Stimulated activated CD4-positive, alpha-beta T cell treated with anti-CD3 and anti-CD28 coated beads, Interleukin-2, amount 100 ng/mL, for 4 hours (primary cell): ENCODE data around the gene HTRA3.

Experiments used
- DNase-seq: peaks from one replicate; pipeline ENCODE4 v3.0.0-alpha.2; 2020; ENCODE audit warnings: low read depth

The HTRA3 gene

DNA sequence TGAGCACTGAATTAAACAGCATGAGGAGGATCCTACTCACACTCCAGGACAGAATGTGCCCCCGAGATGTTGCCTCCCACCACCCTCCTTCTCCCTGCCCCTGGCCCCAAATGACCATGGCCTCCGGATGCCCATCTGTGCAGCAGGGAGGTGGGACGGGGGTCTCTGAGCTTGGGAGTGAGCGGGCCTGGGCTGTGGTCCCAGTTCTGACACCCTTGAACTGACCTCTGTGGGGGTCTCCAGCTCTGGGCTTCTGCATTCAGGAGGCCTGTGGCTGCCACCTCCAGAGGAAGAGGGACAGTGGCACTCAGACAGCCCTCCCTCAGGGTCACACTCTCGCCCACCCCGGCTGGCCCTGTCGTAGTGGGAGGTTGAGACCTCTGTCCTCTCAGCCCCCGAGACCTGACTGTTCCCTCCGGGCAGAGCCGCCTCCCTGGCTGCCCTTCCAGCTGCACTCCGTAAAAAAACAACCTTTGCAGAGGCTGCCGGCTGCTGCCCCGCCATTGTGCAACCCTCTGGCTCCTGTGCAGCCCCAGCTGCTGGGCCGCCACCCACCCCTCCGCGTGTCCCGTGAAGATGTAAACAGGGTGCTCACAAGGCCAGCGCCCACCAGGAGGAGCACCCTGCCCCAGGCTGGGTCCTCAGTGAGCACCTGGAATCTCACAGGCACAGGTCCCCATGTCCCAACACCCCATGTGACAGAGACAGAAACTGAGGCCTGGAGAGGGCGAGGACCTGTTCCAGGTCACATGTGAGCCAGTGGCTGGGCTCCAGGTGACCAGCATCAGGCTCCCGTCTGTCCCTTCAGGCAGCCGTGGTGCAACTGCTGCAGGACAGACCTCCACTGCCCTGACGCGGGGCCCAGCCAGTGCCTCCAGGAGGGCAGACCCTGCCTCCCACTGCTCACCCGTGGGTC lies 39.6 kb downstream of the HTRA3 start:
- no peak for DNase-seq

DNA sequence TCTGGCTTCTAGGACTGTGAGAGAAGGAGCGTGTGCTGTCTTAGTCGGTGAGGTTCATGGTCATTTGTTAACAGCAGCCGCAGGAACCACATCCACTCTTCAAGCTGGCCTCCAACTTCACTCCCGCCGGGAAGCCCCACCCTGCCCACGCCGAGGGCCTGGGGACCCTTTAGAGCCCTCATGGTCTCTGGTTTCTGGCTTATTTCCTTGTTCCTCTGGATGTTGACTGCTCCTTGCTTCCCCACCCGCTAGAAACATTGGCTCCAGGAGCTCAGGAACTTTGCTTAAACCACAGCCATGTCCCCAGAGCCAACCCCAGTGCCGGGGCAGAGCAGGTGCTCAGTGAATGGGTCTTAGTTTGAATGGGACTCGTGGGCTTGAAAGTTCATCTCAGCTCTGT lies 40.8 kb downstream of the HTRA3 start:
- no peak for DNase-seq

DNA sequence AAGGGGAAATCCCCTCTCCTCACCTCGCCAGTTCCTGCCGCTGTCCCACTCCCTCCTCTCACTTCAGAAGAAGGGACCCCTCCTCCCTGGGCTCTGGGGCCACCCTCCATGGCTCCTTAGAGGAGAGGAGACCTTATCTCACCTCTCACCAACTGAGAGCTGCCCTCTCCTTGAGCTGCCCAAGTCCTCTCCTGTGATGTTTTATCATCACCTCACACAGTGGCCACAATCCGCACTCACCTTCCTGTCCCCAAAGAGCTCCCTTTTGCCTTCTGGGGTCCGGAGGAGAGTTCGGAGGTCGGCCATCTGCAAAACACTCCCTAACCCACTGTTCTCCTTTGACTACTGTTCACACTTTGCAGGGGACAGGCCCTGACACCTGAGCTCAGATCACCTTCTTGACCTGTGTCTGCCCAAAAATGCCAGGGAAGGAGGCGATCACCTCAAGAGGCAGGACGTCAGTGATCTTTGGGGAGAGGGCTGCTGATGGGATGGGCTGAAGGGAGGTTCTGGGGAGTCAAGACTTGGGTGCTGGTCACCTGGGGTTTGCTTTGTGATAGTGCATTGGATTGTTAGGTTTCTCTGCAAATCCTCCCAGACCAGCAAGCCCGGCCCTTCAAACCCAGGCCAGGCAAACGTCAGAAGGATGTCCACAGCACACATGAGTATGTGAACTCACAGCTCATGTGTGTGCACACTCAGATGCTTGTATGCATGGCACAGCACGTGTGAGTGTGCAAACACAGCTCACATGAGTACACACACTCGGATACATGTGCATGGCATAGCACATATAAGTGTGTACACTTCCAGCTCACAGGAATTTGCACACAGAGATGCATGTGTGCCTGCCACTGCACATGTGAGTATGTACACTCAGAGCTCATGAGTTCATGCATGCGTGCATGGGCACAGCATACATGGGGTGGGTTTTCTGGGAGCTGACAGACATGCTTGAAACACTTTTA lies 41.8 kb downstream of the HTRA3 start:
- no peak for DNase-seq

DNA sequence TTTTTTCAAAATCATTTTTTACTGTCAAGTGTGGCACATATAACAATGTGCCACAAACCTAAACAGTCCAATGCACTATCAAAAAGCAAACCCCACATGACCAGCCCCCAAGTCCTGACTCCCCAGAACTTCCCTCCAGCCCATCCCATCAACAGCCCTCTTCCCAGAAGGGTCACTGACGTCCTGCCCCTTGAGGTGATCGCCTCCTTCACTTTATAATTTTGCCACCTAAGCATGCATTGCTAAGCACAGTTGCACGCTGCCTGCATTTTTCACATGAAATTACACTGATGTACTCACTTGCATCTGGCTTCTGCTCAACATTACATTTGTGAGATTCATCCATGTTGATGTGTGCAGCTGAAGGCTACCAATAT lies 42.5 kb downstream of the HTRA3 start:
- DNase-seq, result no peak

DNA sequence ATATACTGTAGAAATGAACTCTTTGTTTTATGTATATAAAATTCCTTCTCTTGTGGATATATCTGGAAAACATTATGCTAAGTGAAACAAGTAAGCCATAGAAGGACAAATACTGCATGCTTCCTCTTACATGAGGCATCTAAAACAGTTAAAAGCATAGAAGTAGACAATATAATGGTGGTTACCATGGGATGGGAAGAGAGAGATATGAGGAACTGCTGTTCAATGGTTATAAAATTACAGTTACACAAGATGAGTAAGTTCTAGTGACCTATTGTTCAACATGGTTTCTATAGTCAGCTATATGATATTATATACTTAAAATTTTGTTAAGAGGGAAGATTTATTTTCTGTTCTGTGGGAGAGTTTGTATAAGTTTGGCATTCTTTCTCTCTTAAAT lies 43.4 kb downstream of the HTRA3 start:
- no peak for DNase-seq

DNA sequence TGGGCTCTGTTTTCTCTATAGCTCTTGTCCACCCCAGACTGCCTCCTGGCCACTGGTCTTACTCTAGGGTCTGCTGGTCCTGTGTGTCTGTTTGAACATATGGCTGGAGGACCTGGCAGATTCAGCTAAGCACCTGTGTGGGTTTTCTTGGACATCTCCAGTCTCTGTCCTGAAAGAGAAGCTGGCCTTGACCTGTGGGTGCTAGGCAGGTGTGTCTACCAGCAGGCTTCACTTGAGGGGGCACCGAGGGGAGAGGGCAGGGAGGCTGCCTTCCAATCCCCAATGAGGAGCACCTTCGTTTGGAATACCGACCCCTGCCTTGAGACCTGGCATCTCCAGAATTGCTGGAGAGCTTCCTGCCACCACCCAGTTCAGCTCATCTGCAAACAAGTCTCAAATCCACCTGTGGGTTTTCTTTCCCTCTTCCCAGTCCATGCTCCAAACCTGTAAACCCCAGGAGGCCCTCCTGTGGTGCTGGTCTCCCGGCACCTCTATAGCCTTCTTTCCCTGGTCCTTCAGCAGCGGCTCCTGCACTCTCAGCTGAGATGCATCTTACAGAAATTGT lies 45.2 kb downstream of the HTRA3 start:
- no peak for DNase-seq

DNA sequence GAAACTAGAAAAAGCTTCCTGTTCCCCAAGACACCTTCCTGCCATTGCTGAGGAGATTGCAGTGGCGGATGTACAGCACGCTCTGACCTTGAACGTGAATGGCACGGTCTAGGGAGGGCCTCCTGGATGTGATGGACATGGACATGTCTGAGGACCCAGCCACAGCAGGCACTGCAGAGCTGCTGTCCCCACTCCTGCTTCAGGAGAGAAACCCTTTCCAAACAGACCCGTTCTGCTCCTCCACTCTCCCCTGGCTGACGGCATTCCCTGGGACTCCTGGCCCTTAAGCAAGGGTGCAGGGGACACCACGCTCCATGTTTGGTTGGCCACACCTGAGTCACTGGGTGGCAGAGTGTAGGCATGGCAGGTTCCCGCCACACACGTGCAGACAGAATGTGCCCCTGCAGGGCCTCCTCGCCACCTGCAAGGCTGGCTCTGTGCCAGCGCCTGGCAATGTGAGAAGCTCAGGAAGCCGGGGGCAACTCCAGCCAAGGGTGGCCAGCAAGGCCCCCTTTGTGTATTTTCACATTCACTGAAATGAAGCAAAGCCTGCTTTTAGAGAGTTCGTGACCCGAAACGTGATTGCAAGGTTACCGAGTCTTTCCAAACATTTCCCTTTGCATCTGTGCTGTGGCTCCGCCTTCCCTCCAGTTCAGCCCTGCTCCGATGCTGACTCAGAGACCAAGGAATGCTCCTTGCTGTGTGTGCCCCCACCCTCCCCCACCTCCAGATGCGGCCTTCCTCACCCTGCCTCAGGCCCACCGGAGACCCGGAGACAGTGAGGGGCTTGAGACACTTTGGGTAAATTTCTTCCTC lies 46.1 kb downstream of the HTRA3 start:
- DNase-seq, result no peak

DNA sequence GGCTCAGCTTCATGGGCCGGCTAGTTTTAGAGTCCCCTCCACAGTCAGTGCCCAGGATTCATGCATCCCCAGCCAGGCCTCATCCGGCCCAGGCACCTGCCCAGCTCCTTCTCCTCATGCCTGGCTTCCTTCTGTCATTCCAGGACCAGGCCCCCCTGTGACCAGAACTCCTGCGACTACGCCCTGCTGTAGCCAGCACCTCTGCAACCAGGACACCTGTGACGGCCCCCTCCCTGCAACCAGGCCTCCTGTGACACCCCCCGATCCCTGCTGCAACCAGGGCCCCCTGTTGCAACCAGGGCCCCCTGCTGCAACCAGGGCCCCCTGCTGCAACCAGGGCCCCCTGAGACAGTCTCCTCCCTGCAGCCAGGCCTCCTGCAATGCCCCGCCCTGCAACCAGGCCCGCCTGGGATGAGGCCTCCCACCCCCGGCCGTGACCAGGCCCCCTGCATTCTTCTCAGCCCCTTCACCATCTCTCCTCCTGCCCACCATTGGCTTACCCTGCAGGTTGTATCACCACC lies 46.8 kb downstream of the HTRA3 start:
- DNase-seq, result no peak

DNA sequence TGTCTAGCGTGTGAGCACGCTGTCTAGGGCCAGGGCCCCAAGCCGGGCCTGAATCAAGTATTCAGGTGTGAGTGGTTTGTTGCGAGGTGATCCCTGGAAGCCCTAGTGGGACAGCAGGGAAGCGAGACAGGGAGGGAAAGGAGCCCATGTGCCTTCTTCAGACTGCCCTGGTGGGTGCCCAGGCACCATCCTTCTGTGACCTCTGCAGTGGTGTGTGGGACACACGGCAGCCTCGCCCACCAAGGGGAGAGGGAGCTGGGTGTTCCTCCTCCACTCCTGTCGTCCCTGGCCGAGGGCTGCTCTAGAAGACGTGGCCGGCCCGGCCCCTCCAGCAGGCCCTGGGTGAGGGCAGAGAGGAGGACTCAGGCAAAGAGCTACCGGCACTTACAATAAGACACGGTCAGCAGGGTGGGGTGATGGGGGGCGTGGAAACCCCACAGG lies 47.4 kb downstream of the HTRA3 start:
- no peak for DNase-seq

DNA sequence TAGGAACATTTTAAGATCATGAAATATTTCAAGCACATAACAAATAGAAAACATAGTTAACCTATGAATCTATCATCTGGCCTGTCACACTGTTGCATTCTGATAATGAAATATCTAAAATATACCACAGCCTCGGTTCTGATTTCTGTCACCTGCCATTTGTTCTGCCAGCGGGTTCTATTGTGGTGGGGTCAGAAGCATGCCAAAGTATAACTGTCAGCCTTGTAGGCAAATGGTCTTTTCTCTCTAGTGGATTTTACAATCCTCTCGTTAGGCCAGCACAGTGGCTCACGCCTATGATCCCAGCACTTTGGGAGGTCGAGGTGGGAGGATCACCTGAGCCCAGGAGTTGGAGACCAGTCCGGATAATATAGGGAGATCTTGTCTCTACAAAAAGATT lies 47.9 kb downstream of the HTRA3 start:
- DNase-seq, result no peak

DNA sequence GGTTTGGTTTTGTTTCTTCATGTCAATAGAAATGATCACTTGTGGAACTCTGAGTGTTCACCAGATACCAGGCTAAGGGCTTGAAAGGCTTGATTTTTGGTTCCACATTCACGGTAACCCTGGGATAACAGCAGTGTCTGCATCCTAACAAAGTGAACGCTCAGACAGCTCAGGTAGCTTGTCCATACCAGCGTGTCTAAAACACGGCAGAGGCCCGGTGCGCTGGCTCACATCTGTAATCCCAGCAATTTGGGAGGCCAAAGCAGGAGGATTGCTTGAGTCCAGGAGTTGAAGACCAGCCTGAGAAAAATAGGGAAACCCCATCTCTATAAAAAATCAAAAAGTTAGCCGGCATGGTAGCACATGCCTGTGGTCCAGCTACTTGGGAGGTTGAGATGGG lies 49.0 kb downstream of the HTRA3 start:
- DNase-seq, result no peak

DNA sequence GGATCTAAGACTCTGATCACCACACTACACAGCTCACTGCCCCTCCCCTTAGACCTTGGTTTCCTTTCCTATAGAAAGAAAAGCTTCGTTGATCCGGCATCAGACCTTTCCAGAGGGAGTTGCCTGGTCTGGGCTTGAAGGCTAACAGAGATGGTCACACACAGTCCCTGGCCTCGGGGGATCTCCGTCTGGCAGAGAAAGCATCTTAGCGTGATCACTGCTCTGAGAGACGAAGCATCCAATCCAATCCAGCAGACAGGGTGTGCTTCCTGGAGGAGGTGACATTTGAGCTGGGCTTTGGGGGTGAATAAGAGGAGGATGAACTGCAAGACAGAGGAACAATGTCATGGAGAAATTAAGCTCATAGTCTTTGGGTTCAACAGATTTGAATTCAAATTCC lies 49.5 kb downstream of the HTRA3 start:
- DNase-seq, result no peak

DNA sequence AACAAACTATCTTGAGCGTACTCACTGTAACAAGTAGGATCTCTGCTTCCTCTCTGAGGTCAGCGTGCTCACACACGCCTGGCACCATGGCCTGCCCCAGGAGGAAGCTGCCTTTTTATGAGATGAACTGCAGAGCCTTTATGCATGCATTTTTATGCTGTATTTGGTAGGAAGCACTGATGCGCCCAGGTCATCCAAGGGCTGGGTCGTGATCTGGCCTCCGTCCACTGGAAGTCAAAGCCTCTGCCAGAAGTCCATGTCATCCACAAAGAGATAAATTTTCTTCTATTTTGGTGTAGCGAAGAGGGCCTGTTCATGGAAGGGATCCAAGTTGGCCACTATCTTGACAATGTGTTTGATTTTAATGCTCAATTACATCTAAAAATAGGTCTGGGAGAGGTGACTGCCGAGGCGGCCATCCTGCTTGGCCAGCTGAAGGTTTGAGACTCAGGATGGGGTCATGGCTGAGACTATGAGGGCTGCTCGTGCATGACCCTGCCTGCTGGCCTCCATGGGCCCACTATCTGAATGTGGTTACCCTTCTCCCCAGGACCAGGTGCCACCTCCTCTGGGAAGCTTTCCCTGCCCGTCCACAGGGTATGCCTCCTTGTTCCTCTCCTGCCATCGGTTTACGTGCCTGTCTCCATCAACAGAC lies 50.3 kb downstream of the HTRA3 start:
- DNase-seq, result no peak

DNA sequence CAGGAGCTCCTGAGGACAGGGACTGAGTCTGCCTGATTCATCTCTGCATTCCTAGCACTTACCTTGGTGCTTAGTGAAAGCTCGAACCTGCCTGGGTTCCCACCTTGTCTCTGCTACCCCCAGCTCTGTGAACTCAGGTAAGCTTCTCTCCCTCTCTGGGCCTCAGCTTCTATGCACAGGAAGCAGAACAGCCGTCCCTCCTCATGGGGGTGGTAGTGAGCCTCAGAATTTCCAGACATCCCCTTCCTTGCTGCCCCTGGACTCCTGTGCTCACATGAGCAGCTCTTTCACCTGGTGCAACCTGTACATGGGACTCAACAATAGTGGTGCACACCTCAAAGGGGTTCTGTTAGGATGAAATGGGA lies 50.8 kb downstream of the HTRA3 start:
- DNase-seq, result no peak

DNA sequence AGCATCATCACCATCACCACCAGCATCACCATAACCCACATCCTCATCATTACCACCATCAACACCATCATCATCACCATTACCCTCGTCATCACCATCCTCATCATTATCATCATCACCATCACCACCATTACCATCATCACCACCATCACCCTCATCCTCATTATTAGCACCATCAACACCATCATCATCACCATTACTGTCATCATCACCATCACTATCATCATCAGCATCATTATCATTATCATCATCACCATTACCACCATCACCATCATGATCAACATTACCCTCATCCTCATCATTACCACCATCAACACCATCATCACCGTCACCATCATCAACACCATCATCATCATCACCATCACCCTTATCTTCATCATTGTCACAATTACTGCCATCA lies 51.7 kb downstream of the HTRA3 start:
- DNase-seq, result no peak

DNA sequence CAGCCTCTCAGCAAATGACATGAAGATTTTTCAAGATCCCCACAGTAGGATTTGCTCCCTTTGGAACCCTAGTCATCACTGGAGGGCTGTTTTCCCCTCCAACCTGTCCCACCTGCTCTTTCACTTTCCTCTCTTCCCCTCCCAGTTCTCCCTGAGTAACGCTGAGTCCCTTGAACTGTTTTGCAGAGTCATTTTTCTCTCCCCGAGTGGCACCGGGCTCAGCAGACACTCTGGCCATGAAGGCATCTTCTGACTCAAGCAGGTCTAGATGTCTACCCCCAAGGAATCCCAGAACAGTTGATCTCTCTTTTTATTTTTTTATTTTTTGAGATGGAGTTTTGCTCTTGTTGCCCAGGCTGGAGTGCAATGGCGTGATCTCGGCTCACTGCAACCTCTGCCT lies 52.2 kb downstream of the HTRA3 start:
- no peak for DNase-seq

DNA sequence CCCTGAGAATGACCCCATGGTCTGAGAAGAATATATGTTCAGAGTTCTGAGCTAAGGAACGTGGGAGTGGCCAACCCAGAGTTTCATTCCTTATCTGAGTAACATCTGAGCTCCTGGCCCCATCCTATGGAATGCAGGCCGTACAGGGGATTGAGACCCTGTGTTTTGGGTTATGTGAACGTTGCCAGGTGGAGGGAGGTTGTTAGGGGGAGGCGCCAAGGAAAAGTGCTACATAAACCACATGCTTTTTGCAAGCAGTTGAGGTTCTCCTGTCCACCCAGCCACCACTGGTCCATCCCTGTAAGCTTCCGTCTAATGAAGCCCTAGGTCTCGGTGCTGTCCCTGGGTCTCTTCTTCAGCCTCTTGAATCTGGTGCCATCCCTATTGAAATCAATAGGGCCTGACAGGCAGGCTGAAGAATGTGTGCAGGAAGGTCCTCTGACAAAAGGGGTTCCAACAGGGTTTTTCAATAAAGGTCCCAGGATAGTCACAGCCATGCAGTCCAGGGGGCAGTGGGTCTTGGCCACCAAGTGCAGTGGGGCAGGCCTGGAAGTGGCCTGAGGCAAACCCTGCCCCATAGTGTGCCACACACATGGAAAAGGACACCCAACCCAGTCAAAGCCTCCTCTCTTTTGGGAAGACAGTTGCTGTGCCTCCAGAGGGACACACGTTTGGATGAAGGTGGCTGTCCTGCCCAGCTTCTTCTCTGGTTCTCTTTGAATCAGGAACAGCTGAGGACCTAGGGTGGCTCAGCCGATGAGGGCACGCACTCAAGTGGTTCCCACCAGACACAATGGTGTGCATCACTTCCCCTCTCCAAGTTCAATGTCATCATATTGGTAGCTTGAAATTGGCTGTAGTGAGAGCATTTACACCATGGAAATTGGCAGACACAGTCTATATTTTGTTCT lies 53.5 kb downstream of the HTRA3 start:
- no peak for DNase-seq

DNA sequence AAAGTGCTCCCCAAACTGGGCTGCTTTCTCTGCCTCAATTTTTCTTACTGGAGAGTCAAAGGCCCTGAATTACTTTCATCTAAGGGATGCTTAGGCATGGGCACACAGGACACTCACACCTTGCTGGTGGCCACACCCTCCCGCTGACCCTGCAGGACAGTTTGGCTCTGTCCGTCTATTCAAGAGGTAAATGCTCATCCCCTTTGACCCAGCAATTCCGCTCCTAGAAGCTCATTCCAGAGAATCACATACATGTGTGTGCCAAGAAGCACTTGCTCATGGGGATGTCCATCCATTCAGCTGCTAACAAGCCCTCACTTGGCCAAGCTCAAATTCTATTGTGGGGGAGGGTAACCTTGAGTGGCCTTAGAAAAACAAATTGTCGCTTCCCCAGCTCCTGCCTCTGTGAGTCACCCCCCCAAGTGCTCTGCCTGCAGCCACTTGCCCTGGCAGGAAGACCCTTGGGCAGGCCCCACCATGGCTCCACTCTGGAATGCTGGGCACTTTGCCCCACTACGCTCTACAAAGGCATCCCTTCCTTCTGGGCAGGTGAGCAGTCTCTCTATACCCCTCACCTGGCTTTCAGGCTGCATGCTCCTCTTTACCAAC lies 54.5 kb downstream of the HTRA3 start:
- no peak for DNase-seq

DNA sequence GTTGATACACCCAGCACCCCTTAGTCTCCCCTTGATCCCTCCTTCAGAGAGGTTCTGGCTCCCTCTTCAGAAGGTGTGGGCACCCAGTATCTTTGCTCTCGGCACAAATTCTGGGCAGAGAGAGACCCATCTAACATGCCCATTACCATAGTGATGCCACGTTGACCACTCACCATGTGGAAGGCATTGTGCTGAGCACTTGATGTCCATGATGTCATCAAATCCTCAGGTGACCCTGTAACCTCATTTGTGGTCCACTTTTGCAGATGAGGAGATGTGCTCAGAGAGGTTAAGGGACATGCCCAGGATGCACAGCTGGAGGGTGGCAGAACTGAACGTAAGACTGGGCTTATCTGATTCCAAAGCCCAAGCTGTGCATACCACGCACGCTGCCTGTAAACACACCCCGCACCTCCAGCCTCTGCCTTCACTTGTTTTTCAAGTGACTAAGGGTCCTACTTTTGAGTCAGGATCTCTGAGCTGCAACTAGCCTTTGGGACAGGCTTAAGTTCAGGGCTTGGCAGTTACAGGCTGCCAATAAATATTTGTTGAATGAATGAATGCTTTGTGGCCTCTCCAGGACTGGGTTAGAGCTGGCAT lies 55.2 kb downstream of the HTRA3 start:
- no peak for DNase-seq
